ENCODE results near the gene LIME1. TPM values are rescaled to one million over a fixed set of nuclear protein-coding genes. Genes with fewer than 3 reads are reported as not detected.

The LIME1 gene, protein sequence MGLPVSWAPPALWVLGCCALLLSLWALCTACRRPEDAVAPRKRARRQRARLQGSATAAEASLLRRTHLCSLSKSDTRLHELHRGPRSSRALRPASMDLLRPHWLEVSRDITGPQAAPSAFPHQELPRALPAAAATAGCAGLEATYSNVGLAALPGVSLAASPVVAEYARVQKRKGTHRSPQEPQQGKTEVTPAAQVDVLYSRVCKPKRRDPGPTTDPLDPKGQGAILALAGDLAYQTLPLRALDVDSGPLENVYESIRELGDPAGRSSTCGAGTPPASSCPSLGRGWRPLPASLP
- 7.8 TPM for total RNA-seq
- long read RNA-seq, partial matches to known transcripts: 0 of 5 reads
- long read RNA-seq, other reads (novel, unspliced or antisense): 0 of 5 reads

DNA sequence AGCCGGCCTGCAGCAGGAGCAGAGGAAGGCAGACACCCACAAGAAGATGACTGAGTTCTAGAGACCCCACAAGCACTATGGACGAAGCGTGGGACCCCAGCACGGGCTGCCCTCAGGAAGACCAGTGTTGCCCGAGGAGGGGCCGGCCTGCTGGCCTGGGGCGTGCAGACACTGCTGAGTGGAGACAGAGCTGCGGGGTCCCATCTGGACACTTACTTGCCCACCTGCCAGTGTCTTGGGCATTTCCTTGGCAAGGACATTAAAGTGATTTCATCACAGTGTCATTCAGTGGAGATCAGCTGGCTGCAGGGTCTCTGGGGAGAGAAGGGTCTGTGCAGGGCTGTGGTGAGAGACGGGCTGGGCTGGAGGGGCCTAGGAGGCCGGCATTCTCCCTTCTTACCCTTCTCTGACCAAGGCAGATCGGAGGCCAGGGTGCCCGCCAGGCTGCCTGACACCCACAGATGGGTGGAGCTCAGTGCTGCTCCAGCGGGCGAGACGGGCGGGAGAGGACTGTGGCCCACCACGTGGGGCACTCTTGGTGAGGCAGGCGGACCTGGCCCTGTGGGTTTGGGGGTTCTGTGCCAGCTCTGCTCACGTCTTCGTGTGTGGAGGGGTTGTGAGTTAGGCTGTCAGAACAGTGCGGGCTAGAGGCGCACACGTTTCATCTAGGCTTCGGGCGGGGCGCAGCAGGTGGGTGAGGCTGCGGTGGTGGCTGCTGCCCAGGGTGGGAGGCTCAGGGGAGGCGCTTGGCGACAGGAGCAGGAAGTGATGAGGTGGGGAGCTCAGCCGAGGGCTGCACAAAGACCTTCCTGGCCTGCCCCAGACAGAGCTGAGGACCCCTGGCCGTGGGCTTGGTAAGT, at the start of gene LIME1:
Gene LIME1 (plus strand): TSS at position 806 of the 860 bp plus-strand sequence. CDS start 886 bp downstream, outside the sequence.
- intact Hi-C loops (cut with DNase I): no loop called here
- Histone ChIP-seq H3K4me3 (peak within 1 kb of the TSS; percentile 61), H3K27ac (peak within 1 kb of the TSS; percentile 30), H3K9me3 (no peaks in the 10 kb centered on the region), H3K36me3 (peaks cover 27% of the 10 kb centered on the region), H3K4me1 (peaks cover 22% of the 10 kb centered on the region), H3K27me3 (no peaks in the 10 kb centered on the region)
- no peak for ATAC-seq
- DNase-seq: peak; percentile 69
- TF ChIP-seq, protein P1, sequence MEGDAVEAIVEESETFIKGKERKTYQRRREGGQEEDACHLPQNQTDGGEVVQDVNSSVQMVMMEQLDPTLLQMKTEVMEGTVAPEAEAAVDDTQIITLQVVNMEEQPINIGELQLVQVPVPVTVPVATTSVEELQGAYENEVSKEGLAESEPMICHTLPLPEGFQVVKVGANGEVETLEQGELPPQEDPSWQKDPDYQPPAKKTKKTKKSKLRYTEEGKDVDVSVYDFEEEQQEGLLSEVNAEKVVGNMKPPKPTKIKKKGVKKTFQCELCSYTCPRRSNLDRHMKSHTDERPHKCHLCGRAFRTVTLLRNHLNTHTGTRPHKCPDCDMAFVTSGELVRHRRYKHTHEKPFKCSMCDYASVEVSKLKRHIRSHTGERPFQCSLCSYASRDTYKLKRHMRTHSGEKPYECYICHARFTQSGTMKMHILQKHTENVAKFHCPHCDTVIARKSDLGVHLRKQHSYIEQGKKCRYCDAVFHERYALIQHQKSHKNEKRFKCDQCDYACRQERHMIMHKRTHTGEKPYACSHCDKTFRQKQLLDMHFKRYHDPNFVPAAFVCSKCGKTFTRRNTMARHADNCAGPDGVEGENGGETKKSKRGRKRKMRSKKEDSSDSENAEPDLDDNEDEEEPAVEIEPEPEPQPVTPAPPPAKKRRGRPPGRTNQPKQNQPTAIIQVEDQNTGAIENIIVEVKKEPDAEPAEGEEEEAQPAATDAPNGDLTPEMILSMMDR (IDR thresholded peaks at IDR 0.05): no peak

DNA sequence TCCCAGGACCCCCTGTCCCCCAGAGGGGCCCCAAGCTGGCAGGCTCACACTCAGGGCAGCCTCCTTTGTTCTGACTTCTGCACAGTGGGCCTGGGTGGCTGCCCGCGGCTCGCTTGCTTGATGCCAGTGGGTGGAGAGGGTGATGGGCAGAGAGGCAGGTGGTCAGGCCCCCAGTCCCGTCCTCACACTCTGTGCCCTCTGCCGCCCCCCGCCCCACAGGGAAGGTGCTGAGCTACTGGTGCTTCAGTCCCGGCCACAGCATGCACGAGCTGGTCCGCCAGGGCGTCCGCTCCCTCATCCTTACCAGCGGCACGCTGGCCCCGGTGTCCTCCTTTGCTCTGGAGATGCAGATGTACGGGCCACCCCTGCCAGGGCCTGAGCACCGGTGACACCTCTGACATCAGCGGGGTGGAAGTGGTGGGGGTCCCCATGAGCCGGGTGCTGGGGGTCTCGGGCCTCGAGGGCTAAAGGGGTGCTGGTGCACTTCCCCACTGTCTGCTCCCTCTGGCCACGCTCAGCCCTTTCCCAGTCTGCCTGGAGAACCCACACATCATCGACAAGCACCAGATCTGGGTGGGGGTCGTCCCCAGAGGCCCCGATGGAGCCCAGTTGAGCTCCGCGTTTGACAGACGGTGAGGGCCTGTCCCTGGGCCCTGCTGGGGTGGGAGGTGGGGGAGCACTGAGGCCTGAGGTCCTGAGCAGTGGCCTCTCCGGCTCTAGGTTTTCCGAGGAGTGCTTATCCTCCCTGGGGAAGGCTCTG, 48.9 kb upstream of the LIME1 start:
- no peaks in the 10 kb centered on the region for H3K27me3 ChIP-seq
- peak overlapping the region; percentile 91 for H3K27ac ChIP-seq
- H3K9me3 ChIP-seq: no peaks in the 10 kb centered on the region
- intact Hi-C loops (cut with DNase I): no loop called here
- TF ChIP-seq, protein P1 (IDR thresholded peaks at IDR 0.05): no peak
- no peak overlapping the region for H3K4me3 ChIP-seq
- no peaks in the 10 kb centered on the region for H3K36me3 ChIP-seq
- no peak for DNase-seq
- H3K4me1 ChIP-seq: peaks cover 45% of the 10 kb centered on the region
- no peak for ATAC-seq

DNA sequence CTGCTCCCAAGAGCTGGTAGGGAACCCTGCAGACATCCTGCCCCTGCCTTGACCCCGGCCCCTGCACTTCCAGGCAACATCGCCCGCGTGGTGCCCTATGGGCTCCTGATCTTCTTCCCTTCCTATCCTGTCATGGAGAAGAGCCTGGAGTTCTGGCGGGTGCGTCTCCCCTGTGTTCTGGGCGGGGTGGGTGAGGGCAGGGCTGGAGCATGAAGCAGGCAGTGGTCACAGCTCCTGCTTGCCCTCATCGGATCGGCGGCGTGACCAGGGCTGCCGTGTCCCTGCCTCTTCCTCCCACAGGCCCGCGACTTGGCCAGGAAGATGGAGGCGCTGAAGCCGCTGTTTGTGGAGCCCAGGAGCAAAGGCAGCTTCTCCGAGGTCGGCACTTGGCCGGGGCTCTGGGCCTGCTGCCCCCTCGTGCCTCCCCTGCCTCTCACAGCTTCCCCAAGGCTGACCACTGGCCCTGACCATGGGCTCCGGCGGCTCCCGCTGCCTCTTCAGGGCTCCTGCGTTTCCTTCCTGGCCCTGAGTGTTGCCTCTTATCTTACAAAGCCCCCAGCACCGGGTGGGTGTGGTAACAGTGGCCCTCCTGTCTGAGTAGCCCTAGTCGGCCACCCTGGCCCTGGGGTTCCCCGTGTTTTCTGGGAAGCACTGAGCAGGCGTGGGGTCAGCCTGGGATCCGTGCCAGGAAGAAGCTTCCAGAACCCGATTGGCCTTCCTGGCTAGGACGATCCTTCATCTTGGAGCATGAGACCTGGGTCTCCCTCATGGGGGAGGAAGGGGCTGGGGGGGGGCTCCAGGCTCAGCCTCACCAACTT, 48.0 kb upstream of the LIME1 start:
- ATAC-seq (no peak), DNase-seq (no peak)
- Histone ChIP-seq H3K4me3 (no peak overlapping the region), H3K9me3 (no peaks in the 10 kb centered on the region), H3K27me3 (no peaks in the 10 kb centered on the region), H3K4me1 (peaks cover 37% of the 10 kb centered on the region), H3K27ac (peak overlapping the region; percentile 91), H3K36me3 (no peaks in the 10 kb centered on the region)
- TF ChIP-seq, protein P1 (IDR thresholded peaks at IDR 0.05): no peak
- intact Hi-C loops (cut with DNase I): no loop called here

DNA sequence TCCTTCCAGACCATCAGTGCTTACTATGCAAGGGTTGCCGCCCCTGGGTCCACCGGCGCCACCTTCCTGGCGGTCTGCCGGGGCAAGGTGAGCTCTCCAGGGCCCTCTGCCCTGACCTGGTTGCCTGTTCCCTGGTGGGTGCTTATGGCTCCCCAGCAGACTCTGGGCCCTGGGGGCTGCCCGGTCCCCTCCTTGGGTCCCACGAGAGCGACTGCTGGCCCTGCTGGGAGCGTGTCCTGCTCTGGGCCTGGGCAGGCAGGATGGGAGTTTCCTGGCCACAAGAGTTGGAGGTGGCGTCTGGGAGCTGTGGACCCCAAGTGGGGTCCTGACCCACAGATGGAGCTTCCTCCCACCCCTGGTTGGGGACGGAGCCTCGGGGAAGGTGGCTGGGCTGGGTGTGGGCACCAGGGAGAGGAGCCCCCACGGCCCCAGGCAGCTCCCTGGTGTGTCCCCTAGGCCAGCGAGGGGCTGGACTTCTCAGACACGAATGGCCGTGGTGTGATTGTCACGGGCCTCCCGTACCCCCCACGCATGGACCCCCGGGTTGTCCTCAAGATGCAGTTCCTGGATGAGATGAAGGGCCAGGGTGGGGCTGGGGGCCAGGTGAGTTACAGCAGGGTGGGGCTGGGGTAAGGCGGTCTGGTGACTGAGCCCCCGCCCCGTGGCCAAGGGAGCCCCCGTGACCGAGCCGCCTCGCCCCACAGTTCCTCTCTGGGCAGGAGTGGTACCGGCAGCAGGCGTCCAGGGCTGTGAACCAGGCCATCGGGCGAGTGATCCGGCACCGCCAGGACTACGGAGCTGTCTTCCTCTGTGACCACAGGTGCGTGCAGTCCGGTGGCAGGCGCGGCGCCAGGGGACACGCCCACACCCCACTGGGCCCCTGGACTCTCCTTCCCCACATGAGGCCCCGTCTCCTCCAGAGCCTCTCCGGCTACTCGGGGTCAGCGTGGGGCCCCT, 47.1 kb upstream of the LIME1 start:
- Histone ChIP-seq H3K4me3 (no peak overlapping the region), H3K27me3 (no peaks in the 10 kb centered on the region), H3K36me3 (peaks cover 2% of the 10 kb centered on the region), H3K27ac (peak overlapping the region; percentile 91), H3K9me3 (no peaks in the 10 kb centered on the region), H3K4me1 (peaks cover 37% of the 10 kb centered on the region)
- DNase-seq: no peak
- TF ChIP-seq, protein P1 (IDR thresholded peaks at IDR 0.05): no peak
- ATAC-seq: no peak
- intact Hi-C loops (cut with DNase I): no loop called here
